GM18907 (cell line): ENCODE results near the gene RALGPS2.
A peak's percentile ranks its signal among the peaks of the same experiment; 100 is the strongest.
"Not testable (repeated sequence)": the region's sequence is repeated elsewhere in the genome, so short reads cannot be mapped to it uniquely, and the experiment has no call there.

ENCODE experiments used
- ATAC-seq: cut with Tn5 transposase; IDR thresholded peaks from one replicate; pipeline ENCODE4 v1.9.1; 2021; ENCODE audit warnings: mild to moderate bottlenecking, moderate library complexity; ENCODE audit not compliant: unreplicated experiment

Gene RALGPS2

DNA sequence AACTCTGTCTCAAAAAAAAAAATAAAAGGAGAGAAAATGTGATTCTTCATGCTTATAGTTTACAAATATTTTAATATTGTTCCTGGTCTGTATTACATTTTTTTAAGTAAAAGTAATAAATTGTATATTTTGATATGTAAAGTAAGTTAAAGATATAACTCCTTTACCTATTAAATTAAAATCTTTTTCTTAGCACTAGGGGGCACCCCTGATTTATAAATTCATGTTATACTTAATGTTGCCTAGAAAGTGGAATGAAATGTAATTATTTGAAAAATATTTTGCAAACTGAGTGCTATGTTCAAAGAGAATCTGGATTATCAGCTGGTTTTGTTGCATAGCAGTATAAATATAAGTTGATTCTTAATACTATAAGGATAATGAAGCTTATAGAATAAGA is 49.2 kb downstream of the RALGPS2 start:
- no peak for ATAC-seq

GRCh38 chr1:178776553-178776952 is 51.5 kb downstream of the RALGPS2 start:
- no peak for ATAC-seq

DNA sequence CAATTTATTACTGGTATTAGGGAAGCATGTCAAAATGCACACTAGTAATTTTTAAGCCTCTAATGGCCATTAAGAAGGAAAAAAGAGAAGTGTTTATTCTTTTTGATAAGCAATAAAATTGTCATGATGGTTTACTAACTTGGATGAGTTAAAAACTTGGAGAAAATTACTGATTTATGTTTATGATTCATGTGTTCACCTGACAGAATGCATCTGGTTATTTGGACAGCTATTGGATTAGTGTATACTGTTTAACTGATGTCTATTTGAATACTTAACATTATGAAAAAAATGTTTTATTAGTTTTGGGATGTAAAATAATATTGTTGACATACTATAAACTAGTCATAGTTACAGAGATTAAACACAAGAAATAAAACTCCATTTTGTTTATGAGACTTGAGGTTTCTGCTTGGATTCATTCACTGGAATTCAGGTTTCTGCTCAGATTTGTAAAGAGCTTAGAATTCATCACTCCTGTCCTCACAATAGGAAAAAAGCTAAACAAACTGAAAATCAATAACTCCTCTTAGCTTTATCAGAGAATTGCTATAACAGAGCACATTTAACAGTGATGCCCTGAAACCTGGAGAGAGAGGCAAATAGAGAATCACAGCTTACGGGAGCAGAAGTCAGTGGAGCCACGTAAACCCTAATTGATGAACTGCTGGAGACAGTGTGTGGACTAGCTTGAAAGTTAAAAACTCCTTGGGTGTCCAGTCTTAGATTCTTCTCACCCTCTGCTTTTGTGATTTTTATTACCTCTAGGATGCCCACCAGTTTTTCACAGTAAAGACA is 56.7 kb downstream of the RALGPS2 start:
- ATAC-seq: no peak

GRCh38 chr1:178784131-178784536 is 59.1 kb downstream of the RALGPS2 start:
- ATAC-seq: no peak

DNA sequence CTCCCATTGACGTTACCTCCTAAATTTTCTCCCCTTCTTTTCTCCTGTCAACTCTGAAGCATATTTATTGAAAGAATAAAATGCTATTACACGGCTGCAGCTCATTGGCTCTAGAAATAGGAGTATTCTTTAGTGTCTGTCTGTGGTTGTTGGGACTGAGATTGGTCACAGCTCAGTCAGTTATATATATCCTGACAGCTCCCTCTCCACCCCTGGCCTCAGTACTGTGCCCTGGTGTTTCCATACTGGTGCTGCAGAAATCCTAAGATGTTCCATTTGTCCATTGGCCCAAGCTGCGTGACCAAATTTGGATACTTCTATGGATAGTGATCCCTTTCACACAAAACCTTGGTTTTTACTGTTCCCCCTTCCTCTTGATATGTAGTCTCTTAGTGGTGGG is 67.3 kb downstream of the RALGPS2 start:
- ATAC-seq: no peak

- no peak for ATAC-seq
Observed at GRCh38 chr1:178796013-178796412, 71.0 kb downstream of the RALGPS2 start.

GRCh38 chr1:178797590-178797989 is 72.5 kb downstream of the RALGPS2 start:
- ATAC-seq: no peak

DNA sequence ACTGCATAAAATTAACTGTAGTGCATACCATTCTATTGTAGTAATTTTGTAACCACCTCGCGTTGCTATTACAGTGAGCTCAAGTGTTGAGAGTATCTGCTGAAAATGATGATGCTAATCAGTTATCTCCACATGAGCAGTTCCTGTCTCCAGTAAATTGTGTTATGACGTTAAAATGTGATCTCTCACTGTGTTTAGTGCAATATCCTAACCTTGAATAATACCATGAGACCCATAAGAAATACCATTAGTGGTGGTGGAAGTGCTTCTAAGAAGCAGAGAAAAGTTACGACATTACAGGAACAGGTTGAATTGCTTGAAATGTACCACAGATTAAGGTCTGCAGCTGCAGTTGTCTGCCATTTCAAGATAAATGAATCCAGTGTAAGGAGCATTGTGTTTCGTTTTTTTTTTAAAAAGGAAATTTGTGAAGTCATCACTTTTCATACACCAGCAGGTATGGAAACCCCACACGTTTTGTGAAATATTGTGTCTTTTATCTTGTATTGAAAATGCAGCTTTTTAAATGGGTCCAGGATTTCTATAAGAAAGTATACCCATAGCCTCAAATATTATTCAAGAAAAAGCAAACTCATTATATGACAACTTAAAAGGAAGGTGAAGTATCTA is 73.3 kb downstream of the RALGPS2 start:
- ATAC-seq: no peak

- ATAC-seq: no peak
Observed at GRCh38 chr1:178802873-178803272, 77.8 kb downstream of the RALGPS2 start.

GRCh38 chr1:178806665-178807300 is 81.7 kb downstream of the RALGPS2 start:
- ATAC-seq: no peak

GRCh38 chr1:178808529-178808928 is 83.5 kb downstream of the RALGPS2 start:
- no peak for ATAC-seq

- no peak for ATAC-seq
Observed at GRCh38 chr1:178810585-178810984, 85.5 kb downstream of the RALGPS2 start.

DNA sequence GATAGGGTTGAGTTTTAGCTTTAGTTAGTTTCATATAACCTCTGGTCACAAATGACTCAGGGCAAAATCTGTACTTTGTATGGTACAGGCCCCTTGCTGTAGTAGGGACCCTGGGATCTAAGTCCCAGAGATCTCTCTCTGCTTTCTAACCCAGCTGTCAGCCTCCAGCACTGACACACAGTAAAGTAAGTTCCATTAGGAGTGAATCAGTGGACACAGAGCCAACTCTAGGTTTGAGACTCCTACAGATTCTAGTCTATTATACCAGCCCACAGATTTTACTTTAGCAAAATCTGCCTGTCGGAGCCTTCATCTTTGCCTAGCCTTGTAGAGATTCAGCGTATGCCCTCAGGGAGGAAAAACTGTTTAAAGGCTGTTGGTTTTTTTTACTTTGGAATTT is 93.4 kb downstream of the RALGPS2 start:
- ATAC-seq: no peak

DNA sequence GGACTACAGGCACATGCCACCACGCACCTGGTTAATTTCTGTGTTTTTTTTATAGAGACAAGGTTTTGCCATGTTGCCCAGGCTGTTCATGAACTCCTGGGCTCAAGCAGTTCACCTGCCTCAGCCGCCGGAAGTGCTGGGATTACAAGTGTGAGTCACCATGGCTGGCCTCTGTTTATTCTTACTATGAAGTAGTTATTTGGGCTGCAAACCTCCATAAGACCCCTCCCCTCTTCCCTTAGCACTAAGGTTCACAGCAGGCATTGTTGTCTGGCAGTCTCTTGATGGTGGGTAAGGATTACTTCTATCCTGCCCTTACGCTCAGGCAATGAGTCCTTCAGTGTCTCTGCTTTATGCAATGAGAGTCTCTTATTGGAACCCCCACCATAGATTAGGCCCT is 94.1 kb downstream of the RALGPS2 start:
- ATAC-seq: no peak

- peak; percentile 63 for ATAC-seq
Observed at GRCh38 chr1:178821134-178821866, 96.3 kb downstream of the RALGPS2 start.

DNA sequence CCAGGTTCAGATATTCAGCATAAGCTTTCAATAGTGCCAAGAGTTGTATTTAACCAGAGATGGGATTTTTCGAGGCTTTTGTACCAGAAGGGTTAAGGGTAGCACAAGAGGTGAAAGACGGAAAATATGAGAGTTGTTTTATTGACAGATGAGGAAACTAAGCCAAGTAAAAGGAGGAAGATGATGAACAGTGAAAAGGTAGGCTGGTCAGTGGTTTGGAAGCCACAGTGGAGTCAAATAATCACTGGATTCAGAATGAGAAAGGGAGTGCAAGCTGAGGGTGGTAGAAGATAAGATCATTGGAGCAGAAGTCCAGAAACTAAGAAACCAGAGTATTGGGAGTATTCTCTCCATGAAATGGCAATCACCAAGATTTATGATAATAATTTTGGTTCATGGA is 100.1 kb downstream of the RALGPS2 start:
- ATAC-seq: no peak

DNA sequence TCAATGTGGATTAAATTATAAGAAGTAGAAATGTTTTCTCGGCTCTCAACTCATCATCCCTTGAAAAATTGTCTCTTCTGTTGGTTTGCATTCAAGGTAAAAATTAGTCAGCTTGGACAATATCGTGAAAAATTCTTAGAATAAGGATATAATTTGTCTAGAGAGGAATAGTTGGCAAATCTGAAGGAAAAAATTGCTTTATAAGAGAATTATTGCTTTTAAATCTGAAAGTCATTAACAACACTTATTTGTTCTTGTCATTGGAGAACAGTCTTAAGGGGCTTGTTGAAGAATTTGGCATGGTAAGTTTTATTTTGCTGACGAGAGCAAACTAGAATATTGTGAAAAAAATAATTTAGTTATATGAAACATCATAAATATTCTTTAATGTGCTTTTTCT is 119.4 kb downstream of the RALGPS2 start:
- no peak for ATAC-seq

GRCh38 chr1:178846306-178846705 is 121.3 kb downstream of the RALGPS2 start:
- ATAC-seq: no peak

DNA sequence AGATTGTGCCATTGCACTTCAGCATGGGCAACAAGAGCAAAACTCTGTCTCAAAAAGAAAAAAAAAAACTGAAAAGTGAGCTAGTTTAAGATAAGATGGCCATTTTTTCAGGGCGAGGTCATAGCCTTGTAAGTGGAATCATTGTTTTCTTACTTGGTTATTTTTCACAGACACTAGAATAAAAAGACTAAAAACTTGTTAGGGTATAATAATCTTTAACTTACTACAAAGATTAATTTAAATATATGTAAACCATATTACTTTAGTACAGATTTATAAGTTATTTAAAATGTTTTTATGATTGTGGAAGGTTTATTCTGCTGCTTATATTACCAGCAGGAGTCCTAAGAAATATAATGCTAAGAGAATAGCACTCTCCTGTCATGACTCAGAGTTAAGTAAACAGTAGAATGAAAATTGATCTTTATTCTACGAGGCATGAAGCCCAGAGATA is 122.4 kb downstream of the RALGPS2 start:
- ATAC-seq: no peak

DNA sequence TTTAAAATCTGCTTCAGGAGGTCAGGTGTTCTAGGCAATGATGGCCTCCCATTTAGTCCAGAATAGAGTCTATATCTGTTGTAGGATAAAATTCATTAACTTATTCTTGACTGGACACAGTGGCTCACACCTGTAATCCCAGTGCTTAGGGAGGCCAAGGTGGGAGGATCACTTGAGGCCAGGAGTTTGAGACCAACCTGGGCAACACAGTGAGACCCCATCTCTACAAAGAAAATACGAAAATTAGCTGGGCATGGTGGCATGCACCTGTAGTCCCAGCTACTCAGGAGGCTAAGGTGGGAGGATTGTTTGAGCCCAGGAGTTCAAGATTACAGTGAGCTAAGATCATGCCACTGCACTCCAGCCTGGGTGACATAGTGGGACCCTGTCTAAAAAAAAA is 122.9 kb downstream of the RALGPS2 start:
- ATAC-seq: not testable (repeated sequence)

- ATAC-seq: no peak
Observed at GRCh38 chr1:178849918-178850317, 124.9 kb downstream of the RALGPS2 start.
